Kidney epithelial cell (primary cell): ENCODE data around the gene LAMP1. TPM values are rescaled to one million over a fixed set of nuclear protein-coding genes. Genes with fewer than 3 reads are reported as not detected.

Source experiments
- DNase-seq: peaks from one replicate; pipeline ENCODE4 v3.0.0-alpha.2; 2010; ENCODE audit warnings: low read depth
- H3K27me3 ChIP-seq: 2 replicates; pipeline ENCODE4 v1.6.0; 2011; ENCODE audit warnings: low read length; ENCODE audit not compliant: control insufficient read depth, insufficient read depth
- H3K36me3 ChIP-seq: 2 replicates; pipeline ENCODE4 v1.5.1; 2011; ENCODE audit warnings: low read length; ENCODE audit not compliant: control insufficient read depth, insufficient read depth
- H3K4me3 ChIP-seq: 2 replicates; pipeline ENCODE4 v1.5.1; 2011; ENCODE audit warnings: low read depth, mild to moderate bottlenecking, control low read depth, low read length
- total RNA-seq: library from RNA; depleted of rRNA; stranded (reverse); fragments of >200 nt; gene quantifications from 2 replicates; pipeline ENCODE4 v1.2.3, GENCODE V29; 2015
- TF ChIP-seq, protein P1 (sequence below): IDR thresholded peaks from 2 replicates; pipeline ENCODE4 v1.5.1; 2011; ENCODE audit warnings: mild to moderate bottlenecking, moderate library complexity, low read length, control low read depth, inconsistent platforms; ENCODE audit not compliant: insufficient read depth, poor library complexity, severe bottlenecking

The LAMP1 gene
- total RNA-seq, 1 donor from 2014 or later, result 273 TPM

DNA sequence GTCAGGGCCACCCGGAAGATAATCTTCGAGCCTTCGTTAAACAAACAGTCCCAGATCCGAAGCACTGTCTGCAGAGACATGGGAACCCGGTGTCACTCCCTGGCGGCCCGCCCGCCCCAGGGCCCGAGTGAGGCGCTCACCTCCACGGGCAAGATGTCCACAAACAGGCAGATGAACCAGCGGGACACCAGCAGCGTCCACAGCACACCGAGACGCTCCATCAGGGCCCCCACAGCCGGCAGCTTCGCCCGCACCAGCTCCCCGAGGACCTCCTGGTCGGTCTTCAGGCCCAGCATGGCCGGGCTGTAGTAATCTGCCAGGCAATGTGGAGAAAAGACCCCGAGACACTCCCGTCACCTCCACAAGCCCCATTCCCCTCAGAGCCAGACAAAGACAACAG, 28.7 kb downstream of the LAMP1 start:
- H3K36me3 ChIP-seq, result peaks cover 2% of the 10 kb centered on the region
- no peak for DNase-seq
- TF ChIP-seq, protein P1, sequence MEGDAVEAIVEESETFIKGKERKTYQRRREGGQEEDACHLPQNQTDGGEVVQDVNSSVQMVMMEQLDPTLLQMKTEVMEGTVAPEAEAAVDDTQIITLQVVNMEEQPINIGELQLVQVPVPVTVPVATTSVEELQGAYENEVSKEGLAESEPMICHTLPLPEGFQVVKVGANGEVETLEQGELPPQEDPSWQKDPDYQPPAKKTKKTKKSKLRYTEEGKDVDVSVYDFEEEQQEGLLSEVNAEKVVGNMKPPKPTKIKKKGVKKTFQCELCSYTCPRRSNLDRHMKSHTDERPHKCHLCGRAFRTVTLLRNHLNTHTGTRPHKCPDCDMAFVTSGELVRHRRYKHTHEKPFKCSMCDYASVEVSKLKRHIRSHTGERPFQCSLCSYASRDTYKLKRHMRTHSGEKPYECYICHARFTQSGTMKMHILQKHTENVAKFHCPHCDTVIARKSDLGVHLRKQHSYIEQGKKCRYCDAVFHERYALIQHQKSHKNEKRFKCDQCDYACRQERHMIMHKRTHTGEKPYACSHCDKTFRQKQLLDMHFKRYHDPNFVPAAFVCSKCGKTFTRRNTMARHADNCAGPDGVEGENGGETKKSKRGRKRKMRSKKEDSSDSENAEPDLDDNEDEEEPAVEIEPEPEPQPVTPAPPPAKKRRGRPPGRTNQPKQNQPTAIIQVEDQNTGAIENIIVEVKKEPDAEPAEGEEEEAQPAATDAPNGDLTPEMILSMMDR, result no peak

DNA sequence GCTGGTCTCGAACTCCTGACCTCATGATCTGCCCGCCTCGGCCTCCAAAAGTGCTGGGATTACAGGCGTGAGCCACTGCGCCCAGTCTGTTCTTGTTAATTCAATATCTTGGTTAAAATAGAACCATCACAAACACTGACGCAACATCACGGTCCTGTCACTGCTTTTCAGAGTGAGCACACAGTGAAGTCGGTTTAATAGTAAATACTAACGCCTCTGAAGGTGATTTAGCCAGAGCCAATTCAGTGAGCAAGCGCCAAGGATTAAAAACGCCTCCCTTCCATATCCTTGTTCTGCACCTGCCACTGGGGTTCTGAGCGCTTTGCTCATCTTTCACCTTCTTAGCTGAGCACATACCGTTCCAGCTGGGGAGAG, 30.3 kb downstream of the LAMP1 start:
- no peak overlapping the region for H3K4me3 ChIP-seq
- H3K27me3 ChIP-seq, result no peaks in the 10 kb centered on the region
- no peaks in the 10 kb centered on the region for H3K36me3 ChIP-seq
- TF ChIP-seq, protein P1, result no peak
- no peak for DNase-seq

More for the DNA sequence above, 28.7 kb downstream of the LAMP1 start:
- no peak overlapping the region for H3K4me3 ChIP-seq
- H3K27me3 ChIP-seq, result no peaks in the 10 kb centered on the region

DNA sequence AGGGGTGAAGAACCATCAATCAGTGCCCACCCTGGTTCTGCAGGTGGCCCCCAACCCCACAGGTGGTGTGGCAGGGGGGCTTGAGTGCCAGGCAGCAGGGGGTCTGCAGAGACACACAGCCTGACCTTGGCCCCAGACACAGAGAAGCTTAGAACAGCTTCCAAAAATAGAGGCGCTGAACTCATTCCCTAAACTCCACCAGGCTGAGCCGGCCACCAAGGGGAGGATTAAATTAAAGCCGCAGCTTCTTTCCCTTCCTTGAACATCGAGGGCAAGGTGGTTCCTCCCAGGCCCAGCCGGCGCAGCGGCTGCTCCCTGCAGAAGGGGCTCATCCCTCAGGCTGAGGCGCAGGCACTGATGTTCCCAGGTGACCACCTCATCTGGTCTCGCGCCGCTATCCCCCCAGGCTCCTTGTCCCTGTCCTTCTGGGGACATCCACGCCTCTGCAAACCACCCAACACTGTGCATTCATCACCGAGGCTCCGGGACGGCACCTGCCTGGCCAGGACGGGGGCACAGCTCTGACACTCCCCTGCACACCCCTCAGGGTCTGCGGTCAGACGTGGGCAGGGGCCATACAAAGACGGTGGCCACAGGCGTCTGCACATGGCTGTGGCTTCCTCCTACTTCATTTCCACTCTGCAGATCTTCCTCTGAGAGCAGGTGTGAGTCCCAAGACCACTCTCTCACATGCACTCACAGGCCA, 30.9 kb downstream of the LAMP1 start:
- Histone ChIP-seq H3K36me3 (no peaks in the 10 kb centered on the region), H3K4me3 (no peak overlapping the region), H3K27me3 (no peaks in the 10 kb centered on the region)
- DNase-seq, result no peak
- TF ChIP-seq, protein P1, result no peak

DNA sequence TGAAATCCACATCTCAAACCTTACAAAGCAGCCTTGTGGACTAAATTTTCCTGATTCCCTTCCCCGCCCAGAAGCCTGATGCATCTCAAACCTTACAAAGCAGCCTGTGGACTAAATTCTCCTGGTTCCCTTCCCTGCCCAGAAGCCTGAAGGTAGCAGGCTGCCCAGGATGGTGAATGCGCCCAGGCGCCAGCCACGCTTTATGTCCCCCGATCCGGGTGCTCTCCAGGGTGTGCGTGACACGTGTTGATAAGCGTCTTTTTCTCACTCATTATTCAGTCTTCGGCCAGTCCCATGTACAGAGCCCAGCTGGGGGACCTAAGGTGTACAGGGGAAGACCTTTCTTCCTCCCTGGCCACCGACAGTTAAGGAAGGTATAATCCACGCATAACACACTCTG, 31.8 kb downstream of the LAMP1 start:
- H3K36me3 ChIP-seq, result no peaks in the 10 kb centered on the region
- TF ChIP-seq, protein P1, result no peak
- no peak for DNase-seq
- H3K27me3 ChIP-seq, result no peaks in the 10 kb centered on the region
- no peak overlapping the region for H3K4me3 ChIP-seq

DNA sequence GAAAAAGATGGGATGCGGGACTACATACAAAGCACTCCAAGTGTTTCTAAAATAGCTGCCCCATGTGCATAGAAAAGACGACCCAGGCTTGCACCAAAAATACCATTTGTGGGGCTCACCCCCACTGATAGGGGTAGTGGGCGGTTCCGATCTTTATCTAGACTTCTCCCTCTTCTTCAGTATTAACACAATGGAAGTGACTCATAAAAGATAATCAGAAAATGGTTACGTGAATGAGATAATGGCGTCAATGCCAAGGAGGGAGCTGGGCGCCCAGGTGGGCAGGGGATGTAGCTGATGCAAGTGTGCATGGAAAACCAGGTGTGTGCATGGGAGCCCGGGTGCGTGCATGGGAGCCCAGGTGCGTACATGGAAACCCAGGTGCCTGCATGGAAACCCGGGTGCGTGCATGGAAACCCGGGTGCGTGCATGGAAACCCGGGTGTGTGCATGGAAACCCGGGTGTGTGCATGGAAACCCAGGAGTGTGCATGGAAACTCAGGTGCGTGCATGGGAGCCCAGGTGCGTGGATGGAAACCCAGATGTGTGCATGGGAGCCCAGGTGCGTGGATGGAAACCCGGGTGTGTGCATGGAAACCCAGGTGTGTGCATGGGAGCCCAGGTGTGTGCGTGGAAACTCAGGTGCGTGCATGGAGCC, 32.7 kb downstream of the LAMP1 start:
- DNase-seq, result no peak
- no peaks in the 10 kb centered on the region for H3K27me3 ChIP-seq
- H3K36me3 ChIP-seq, result no peaks in the 10 kb centered on the region
- TF ChIP-seq, protein P1, result no peak
- H3K4me3 ChIP-seq, result no peak overlapping the region
